Effector CD4-positive, alpha-beta T cell (primary cell): ENCODE data around the gene ABCC6. TPM values are rescaled to one million over a fixed set of nuclear protein-coding genes. Genes with fewer than 3 reads are reported as not detected.
"Not testable (repeated sequence)": the region's sequence is repeated elsewhere in the genome, so short reads cannot be mapped to it uniquely, and the experiment has no call there.

Experiments
- DNase-seq: peaks from one replicate; pipeline ENCODE4 v3.0.0-alpha.2; 2020
- total RNA-seq: gene quantifications from one replicate; lab custom pipeline; 2026; lab: John Stamatoyannopoulos, UW

The ABCC6 gene
- total RNA-seq = not detected

DNA sequence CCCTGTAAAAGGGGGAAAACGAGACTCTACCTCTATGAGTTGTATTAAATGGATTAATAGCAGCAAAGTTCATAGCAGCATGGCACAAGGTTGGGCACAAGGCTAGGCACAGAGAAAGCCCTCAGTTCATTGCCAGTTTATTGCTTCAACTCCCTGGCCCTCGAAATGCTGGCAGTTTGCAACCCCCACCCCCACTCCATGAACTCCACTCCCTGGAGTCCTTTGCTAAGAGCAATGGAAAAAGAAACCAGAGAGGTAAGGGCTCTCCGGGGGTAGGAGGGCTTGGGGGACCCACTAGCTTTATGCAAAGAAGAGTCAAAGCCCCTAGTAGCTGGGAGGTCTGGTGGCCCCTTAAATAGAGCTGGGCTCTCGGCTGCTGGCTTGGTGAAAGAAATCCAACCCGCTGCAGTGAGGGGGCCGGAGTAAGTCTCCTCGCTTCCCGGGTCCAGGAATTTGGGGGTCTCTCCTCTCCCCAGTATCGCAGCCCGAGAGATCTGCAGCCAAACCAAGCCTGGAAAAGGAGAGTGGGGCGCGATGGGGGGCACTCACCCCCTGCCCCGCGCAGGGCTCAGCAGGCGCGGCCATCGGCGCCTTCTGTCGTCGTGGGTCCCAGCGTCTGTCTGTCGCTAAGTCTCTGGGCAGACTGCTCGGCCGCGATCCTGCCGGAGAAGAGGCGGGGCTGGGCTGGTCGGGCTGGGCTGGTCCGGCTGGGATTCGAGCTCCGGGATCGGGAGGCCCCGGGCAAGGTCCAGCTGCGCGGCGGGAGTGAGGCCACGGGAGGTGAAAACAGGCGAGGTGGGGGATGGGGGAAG is at the start of gene ABCC6:
Gene ABCC6, minus strand, starts transcription at position 645 of the 812 bp plus-strand sequence. Its CDS starts 60 bp downstream, at position 585.
- DNase-seq = not testable (repeated sequence)

DNA sequence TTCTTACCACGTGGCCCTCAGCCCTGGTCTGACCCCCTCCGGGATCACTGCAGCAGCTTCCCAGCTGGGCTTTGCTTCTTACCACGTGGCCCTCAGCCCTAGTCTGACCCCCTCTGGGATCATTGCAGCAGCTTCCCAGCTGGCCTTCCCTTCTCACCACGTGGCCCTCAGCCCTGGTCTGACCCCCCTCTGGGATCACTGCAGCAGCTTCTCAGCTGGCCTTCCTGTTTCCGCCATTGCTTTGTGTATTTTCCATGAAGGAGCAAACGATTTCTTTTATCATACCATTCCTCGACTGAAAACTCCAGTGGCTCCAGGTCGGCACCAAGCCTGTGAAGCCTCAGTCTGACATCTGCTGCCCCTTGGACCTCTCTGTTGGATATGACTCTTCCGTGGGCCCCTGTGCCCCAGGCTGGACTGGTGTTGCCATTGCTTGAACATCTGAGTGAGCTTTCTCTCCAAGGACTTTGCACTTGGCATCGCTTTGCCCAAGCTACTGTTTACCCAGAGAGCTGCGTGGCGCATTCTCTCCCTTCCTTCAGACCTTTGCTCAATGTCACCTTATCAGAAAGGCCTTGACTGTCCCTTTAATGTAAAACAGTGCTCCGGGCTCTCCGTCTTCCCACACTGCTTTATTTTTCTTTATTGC is 49.4 kb upstream of the ABCC6 start:
- not testable (repeated sequence) for DNase-seq

DNA sequence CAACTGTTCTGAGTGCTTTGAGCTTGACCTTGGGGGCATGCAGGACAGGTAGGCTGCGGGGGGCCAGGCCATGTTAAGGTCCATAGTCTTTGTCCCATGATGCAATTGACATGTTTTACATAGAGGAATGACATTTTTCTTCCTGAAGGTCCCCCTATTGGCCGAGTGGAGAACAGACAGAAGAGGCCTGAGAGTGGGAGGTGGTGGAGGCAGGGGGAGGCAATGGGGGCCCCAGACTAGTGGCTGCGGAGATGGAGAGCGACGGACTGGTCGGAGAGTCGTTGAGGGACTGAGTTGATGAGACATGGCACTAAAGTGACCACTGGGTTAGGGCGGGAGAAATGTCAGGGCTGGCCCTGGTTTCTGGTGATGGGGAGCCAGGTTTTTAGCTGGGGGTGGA is 48.4 kb upstream of the ABCC6 start:
- not testable (repeated sequence) for DNase-seq

DNA sequence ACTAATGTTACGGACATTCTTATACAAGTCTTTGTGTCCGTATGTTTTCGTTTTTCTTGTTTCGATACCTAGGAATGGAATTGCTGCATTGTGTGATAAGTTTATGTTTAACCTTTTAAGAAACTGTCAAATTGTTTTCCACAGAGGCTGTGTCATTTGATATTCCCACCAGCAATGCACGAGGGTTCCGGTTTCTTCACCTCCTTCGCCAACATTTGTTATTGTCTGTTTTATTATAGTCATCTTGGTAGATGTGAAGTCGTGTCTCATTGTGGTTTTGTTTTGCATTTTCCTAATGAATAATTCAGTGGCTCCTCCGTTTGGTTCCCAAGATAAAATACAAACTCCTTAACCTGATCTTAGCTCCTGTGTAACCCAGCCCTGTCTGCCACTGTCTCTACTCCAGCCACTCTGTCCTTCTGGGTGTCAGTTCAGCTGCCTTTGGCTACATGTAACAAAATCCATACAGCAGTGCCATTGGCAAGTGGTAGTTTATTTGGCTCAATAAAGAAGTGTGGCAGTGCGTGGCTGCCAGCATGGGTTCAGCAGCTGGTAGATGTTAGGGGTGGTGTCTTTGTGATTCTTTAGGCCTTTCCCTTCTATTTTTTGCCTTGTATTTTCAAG is 45.0 kb upstream of the ABCC6 start:
- not testable (repeated sequence) for DNase-seq

DNA sequence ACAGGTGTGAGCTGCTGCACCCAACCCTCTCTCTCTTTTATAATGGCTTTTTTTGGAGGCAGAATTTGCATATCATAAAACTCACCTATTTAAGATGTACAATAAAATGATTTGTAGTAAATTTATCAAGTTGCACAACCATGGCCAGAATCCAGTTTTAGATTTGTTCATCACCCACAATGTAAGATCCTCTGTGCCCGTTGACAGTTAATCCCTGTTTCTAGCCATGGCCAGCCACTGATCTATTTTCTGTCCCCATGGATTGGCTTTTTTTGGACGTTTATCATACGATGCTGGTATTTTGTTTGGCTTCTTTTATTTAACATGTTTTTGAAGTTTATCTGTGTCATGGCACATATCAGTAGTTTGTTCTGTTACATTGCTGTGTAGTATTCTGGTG is 44.4 kb upstream of the ABCC6 start:
- DNase-seq = not testable (repeated sequence)

DNA sequence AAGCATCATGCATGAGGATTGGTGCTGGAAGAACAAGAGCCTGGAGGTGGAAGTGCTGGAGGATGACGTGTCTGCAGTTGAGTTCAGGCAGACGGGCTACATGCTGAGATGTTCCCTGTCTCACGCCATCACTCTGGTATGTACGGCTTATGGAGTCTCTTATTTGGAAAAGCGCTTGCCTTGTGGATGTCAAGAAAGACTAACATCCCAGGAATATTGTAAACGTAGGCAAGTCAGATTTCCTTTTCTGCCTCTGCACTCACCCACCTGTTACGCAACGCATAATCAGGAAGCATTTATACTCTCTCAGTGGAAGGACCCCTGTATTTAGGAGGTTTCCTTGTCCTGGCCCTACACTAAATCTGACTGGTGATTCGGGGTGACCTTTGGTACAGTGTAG is 41.8 kb upstream of the ABCC6 start:
- DNase-seq = not testable (repeated sequence)

DNA sequence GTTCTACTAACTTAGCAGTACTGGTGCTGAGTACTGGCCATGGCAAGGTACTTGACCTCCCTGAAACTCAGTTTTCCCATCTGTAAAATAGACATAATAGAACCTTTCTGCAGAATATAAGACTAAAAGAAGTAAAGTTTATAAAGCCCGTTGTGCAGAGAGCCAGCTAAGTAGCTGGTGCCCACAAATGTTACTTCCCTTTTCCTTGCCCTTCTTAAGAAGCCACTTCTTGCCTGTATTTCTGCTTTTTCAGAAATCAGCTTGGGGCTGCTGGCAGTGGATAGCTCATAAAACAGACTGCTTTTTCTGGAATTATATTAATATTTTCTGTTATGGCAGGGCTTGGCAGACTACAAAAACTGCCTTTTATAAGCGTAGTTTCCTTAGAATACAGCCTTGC is 40.7 kb upstream of the ABCC6 start:
- not testable (repeated sequence) for DNase-seq

DNA sequence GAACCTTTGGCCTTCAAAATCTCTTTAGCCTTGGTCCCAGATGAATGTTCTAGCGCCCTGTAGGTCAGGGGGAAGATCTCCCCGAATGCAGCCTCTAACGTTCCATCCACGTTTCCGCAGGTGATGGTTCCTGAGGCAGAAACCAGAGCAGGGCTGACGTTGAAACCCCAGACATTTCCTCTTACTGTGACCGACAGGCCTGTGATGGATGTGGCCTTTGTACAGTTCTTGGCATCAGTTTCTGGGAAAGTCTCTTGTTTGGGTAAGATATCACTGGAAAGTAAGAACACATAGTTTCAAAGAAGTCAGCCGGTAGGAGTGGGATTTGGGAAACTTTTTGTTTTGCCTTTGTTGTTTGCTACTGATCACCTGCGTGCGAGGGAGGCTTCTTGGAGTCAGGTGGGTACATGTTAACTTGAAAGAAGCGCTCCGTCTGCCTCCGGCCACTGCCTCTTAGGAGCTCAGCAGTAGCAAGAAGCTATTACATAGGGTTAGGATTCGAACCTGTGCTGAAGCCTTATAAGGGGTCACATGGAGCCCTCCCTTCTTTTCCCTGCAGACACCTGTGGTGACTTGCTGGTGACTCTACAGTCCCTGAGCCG is 39.8 kb upstream of the ABCC6 start:
- DNase-seq = not testable (repeated sequence)

DNA sequence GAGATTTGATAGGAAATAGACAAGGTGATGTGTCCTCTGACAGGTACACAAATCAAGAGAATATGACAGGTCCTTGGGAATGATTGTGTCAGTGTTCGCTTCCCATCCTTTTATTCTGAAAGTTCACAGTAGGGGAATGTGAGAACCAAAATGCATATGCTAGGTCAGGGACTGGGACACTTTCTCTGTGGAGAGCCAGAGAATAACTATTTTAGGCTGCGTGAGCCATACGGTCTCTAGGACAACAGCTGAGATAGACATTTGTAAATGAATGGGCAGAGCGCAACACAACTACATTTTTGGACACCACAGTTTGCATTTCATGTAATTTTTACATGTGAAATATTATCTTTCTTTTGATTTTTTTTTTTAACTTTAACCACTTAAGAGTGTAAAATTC is 36.7 kb upstream of the ABCC6 start:
- not testable (repeated sequence) for DNase-seq

DNA sequence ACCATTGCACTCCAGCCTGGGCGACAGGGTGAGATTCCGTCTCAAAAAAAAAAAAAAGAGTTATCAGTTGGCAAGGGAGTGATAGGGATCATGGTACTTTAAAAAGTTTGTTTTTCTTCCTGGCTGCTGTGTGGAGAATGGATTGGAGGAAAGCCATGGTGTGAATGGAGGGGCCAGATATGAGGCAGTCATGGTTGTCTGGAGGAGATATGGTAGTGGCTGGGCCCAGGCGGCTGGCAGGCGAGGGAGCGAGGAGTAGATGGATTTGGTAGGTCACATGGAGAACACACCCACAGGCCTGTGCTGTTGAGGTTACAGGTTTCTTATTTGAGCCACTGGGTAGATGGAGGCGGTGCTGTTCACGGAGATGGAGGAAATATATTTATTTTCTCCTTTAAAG is 35.5 kb upstream of the ABCC6 start:
- not testable (repeated sequence) for DNase-seq

DNA sequence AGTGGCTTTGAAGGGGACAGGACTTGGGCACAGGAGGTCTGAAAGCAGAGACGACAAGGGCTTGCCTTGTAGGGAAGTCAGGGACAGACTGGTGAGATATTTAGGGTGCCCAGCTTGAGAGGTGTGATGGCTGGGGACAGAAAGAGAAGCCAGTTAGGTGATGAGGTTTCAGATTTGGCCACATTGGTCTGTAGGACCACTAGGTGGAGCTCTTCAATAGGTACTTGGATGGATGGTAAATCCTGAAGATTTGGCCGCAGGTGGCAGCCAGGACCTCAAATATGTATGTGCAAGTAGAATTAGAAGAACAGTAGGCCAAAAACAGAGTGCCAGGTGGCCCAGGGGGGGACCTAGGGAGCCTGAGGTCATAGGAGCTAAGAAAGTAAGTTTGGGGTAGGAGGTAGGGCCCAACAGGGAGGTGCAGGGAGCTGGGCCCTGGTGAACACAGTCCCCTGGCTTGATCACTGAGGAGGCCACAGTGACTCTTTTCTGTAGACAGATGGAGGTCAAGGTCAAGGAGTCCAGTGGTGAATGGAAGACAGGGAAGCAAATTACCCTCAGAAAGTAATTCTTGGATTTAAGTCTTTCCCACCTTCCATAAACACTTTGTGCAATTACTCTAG is 34.1 kb upstream of the ABCC6 start:
- not testable (repeated sequence) for DNase-seq

DNA sequence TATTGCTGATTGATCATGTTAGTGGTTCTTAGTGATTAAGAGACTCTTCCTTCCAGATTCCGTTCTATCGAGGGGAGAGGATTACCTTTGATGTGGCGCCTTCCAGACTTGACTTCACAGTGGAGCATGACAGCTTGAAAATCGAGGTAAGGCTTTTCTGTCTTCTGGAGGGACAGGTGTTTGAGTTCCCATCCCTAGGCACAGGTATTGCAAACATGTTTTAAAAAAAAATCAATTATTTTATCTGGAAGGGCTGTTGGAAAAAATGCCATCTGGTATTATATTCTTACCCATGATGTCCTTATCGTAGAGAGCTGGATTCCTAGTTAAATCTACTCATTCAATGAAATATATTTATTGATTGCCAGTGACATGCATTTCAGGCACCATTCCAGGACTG is 29.1 kb upstream of the ABCC6 start:
- DNase-seq = not testable (repeated sequence)

DNA sequence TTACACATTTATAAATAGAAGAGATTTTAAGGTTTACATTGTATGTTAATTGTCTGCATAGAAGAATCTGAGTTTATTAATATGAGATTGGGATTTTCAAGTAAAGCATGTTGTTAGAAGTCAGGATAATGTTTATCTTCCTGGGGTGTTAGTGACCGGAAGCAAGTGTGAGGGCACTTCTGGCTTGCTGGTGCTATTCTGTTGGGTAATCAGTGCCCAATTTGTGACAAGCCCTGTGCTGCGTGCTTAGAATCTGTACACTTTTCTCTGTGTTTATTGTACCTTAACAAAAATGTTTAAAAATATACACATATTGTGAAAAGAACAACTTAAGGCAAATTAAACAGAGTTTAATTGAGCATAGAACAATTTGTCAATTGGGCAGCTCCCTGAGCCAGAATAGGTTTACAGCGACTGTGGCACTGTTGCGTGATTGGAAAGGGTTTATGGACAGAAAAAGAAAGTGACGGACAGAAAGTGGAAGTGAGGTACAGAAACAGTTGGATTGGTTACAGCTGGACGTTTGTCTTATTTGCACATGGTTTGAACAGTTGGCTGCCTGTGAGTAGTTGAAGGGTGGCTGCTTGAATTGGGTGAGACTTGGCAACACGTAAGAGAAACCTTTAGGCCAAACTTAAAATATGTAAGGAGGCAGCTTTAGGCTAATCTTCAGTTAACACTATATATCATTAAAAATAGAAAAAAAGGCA is 26.5 kb upstream of the ABCC6 start:
- DNase-seq = not testable (repeated sequence)

DNA sequence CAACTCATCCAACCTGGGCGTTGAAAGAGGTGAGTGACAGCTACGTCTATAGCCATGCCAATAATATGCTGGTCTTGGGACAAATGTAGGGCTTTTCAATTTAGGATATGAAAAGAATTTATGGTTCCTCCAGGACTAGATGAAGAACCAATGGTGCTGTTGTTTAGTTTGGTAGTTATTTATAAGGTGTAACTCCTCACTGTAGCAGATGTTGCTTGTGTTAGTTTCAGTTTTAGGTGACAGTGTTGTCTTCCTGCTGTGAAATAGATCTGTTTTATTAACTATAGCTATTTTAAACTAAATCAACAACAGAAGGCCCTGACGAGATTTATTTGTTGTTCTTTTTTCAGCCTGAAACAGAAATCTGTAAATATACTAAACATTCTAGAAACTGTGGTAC is 24.1 kb upstream of the ABCC6 start:
- not testable (repeated sequence) for DNase-seq

DNA sequence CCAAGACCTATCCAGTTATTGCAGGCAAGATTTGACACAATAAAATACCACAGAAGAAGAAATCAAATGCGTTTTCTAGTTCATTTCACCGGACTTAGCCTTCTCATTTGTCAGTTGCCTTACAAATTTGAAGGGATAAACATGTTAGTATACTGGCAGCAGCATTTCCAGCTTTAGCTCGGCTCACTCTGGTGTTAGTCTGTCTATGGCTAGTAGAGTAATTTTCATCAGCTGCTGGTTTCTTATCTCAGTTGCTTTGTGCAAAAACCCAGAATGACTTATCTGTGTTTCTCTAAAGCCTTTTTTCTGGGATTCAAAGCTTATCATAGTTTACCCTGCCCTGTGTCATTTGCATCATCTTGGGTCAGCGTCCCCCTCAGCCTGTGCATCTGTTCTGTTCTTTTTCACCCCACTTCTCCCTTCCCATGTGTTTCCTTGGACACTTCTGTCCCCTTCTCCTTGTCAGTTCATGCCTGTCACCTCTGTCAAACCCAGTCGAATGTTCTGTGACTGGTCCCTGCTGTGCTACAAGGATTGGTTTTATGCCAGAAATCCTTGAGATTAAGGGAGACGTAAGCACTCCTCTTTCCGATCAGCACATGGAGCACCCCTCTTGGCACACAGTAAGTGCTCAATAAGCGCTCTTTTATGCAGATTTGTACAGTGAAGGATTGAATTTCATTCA is 23.4 kb upstream of the ABCC6 start:
- not testable (repeated sequence) for DNase-seq

DNA sequence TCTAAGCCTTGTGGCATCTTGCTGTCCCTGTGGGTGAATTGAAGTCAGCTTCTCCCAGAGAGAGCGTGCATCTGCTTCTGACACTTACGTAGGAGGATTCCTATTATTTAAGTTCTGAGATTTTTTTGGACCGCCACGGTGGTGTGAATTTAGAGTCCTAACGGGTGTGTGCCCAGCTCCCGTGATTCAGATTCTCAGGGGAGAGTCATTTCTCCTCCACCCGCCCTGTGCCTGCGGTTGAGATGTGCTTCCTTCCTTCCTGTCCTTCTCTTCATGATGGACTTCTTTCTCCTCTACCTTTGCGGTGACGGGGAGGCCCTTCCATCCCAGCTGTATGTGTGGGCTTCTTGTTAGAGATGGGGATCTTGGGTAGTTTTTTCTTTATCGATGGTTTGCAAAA is 20.6 kb upstream of the ABCC6 start:
- not testable (repeated sequence) for DNase-seq

DNA sequence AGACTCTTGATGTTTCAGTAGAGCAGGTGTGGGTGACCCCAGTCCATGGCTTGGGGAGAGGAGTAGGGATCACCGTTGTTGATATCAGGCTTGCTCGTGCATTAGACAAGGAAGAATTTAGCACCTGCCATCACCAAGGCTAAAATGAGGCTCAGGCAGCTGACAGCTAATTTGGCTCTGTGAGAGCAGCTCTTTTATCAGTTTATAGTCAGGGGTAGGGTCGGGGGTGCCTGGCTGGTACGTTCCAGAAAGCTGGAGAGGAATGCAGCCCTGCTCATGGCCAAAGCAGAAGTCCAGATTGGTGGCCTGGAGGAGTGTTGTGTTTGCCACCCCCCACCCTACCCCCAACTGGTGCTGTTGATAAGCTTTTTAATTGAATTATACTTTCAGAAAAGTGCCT is 17.4 kb upstream of the ABCC6 start:
- not testable (repeated sequence) for DNase-seq

DNA sequence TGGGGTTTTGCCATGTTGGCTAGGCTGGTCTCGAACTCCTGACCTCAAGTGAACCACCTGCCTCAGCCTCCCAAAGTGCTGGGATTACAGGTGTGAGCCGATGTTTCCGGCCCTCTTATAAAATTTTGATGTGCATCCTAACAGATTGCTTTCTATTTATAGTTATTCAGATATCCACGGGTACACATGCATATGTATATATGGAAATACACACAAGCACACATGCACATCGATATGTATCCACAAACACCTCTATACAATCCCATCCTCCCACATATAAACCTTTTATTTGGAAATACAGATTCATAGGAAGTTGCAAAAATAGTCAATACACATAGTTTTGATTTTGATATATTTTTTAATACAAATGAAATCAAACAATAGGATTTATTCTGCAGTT is 14.4 kb upstream of the ABCC6 start:
- not testable (repeated sequence) for DNase-seq

DNA sequence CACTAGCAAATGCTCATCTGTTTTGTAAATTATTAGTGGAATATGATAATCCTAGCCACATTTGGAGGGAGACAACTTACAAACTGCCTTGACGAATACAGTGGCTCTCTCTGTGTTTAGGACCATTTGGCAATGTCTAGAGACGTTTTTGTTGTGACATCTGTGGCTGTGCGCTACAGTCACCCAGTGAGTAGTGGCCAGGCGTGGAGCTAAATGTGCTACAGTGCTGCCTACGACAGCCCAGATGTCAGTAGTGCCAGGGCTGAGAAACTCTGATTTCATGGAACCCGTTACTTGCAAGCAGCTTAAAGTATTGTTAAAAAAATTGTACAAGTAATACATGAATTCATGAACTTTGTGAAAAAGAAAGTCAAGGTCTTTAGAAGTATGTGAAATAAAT is 13.8 kb upstream of the ABCC6 start:
- DNase-seq = not testable (repeated sequence)

DNA sequence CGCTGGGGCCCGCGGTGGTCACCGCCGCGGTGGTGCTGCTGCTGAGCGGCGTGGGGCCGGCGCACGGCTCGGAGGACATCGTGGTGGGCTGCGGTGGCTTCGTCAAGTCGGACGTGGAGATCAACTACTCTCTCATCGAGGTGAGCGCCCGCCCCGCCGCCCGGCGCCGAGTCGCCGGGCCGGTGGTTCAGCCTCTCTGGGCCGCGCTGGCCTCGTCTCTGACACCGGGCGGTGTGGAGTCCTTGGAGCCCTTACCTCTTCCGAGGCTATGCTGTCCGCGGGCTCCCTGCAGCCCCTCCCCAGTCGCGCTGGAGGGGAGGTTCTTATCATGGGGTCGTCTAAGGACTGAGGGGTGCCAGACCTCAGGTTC is 9.4 kb upstream of the ABCC6 start:
- DNase-seq = not testable (repeated sequence)

DNA sequence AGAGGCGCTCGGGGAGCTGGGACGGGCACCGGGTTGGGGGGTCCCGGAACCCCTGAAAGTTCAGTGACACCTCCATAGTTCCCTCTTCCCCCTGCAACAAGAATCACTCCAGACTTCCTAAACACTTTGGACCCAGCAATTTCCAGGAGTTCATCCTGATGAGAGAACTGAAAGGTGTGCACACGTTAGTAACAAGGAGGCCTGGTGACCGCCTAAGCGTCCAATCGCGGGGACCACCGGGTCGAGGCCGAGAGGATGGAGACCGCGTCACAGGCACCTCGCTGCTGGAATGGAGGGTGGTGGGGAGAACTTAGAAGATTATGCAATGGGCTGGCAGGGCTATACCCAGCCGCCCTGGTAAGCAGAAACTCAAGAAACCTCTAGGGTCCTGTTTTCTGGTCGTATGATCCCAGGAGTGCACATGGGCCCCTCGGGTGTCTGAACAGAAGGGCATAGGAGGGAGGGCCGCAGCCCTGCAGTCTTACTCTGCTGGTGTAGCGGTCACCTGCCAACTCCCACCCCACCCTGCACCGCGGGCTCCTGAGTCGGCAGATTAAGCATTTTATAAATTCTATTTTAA is 458 bp upstream of the ABCC6 start:
- DNase-seq = not testable (repeated sequence)
